GM10266 (cell line): ENCODE measurements around the gene BEND5.

Experiments used
- DNase-seq: peaks from one replicate; pipeline ENCODE4 v3.0.0; 2012; ENCODE audit errors: extremely low spot score
- TF ChIP-seq, protein P1 (sequence below): IDR thresholded peaks from 2 replicates; pipeline ENCODE4 v1.5.1; 2012; ENCODE audit warnings: mild to moderate bottlenecking, low read depth; ENCODE audit not compliant: control insufficient read depth, insufficient read depth; ENCODE audit errors: missing control alignments

Gene BEND5

GRCh38 chr1:48756683-48757316 is 19.9 kb downstream of the BEND5 start:
- DNase-seq, result no peak
- TF ChIP-seq, protein P1, sequence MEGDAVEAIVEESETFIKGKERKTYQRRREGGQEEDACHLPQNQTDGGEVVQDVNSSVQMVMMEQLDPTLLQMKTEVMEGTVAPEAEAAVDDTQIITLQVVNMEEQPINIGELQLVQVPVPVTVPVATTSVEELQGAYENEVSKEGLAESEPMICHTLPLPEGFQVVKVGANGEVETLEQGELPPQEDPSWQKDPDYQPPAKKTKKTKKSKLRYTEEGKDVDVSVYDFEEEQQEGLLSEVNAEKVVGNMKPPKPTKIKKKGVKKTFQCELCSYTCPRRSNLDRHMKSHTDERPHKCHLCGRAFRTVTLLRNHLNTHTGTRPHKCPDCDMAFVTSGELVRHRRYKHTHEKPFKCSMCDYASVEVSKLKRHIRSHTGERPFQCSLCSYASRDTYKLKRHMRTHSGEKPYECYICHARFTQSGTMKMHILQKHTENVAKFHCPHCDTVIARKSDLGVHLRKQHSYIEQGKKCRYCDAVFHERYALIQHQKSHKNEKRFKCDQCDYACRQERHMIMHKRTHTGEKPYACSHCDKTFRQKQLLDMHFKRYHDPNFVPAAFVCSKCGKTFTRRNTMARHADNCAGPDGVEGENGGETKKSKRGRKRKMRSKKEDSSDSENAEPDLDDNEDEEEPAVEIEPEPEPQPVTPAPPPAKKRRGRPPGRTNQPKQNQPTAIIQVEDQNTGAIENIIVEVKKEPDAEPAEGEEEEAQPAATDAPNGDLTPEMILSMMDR, result no peak

DNA sequence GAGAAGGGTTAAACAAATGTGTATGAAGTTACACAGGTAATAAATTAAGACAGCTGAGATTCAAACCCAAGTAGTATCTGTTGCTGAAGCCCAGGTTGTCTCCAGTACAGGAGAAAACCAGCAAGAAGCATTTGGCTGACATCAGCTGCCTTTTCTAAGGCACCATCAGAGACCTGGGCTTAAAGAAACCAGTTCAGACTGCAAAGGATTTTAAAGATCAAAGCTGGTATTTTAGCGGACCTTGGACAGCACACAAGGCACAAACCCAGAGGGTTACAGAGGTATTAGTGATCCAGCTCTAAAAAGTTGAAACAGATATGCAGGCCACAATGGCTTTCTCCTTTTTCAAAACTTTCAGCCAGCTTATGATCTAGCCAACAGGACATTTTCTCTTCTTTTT is 23.4 kb downstream of the BEND5 start:
- no peak for DNase-seq
- TF ChIP-seq, protein P1, result no peak

GRCh38 chr1:48750109-48750508 is 26.6 kb downstream of the BEND5 start:
- TF ChIP-seq, protein P1, result no peak
- no peak for DNase-seq

- TF ChIP-seq, protein P1, result no peak
- no peak for DNase-seq
Observed at GRCh38 chr1:48749068-48749467, 27.6 kb downstream of the BEND5 start.

DNA sequence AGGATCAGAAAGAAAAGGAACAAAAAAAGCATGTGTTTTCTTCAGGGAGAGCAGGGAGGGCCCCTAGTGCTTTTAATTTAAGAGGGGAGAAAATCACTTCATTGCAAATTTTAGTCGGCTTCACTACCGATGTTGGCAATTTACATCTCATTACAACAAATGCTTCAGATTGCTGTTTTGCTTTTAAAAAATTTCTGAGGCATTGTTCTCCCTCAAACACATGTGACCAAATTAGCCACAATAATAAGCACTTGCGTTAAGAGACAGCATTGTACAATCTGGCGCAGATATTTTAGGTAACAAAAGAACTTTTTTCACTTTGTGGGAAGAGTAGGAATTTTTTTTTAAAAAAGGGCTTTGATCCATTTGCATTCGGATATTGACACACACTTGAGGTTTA is 29.8 kb downstream of the BEND5 start:
- TF ChIP-seq, protein P1, result no peak

GRCh38 chr1:48744032-48744431 is 32.7 kb downstream of the BEND5 start:
- TF ChIP-seq, protein P1, result no peak
- no peak for DNase-seq

More for the DNA sequence above, 29.8 kb downstream of the BEND5 start:
- DNase-seq, result no peak

GRCh38 chr1:48743480-48743879 is 33.2 kb downstream of the BEND5 start:
- no peak for DNase-seq

More at GRCh38 chr1:48743480-48743879, 33.2 kb downstream of the BEND5 start:
- TF ChIP-seq, protein P1, result no peak
